A549 treated with RU486 at 1 μM for 4 hours (cell line): ENCODE data around the gene CCN6. TPM values are rescaled to one million over a fixed set of nuclear protein-coding genes. Genes with fewer than 3 reads are reported as not detected.

Experiments
- total RNA-seq: library from RNA; stranded (reverse); fragments of 200-300 nt; extraction: Qiagen RNA extraction; gene quantifications from 5 replicates; pipeline ENCODE4 v1.2.3, GENCODE V29; 2022; ENCODE audit warnings: low read depth

CCN6 gene
- not detected in 5 replicates for total RNA-seq

DNA sequence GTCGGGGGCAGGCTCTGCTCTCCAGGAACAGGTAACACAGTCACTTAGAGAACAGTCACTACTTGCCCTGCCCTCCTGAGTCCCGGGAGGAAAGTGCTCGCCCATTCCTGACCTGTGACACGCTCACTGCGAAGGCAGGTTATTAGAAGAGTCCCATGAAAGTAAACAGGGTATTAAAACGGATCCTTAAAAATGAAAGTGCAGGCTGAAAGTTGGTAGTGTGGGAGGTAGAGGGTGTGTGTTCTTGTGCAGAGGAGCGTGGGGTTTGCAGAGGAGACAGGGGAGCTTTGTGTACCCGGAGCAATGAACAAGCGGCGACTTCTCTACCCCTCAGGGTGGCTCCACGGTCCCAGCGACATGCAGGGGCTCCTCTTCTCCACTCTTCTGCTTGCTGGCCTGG, at the start of gene CCN6:
Gene CCN6 (plus strand): TSS at position 104 of the 400 bp plus-strand sequence. CDS start 254 bp downstream, at position 358.

GRCh38 chr6:112087136-112087911, 33.4 kb downstream of the CCN6 start, which contains the start of the genes FAM229B and TUBE1:
Gene FAM229B, plus strand, starts transcription at chr6:112087591. Its CDS starts 11,693 bp downstream, at chr6:112099284.
Gene TUBE1, minus strand, starts transcription at chr6:112087482. Its CDS starts 48 bp downstream, at chr6:112087434.

Other genes starting within 250 kb of the CCN6 start
- gene FYN, start 180.7 kb upstream of the CCN6 start, total RNA-seq = 4.5 to 8.5 TPM (median 4.9 TPM) in 5 replicates
- gene TUBE1, start 33.4 kb downstream of the CCN6 start, total RNA-seq = 5.6 to 7.2 TPM (median 6.4 TPM) in 5 replicates
- gene FAM229B, start 33.5 kb downstream of the CCN6 start, total RNA-seq = 5.1 to 11.2 TPM (median 8.7 TPM) in 5 replicates
- 1.7 to 2.4 TPM (median 1.9 TPM) in 5 replicates for gene LAMA4, start 200.5 kb downstream of the CCN6 start, total RNA-seq